DND-41 (cell line): Measurements from ENCODE around the gene IMPDH1.

Source experiments
- CTCF ChIP-seq: IDR thresholded peaks from 2 replicates; pipeline ENCODE4 v1.5.1; 2012; ENCODE audit warnings: borderline replicate concordance, low read length, moderate library complexity, mild to moderate bottlenecking; ENCODE audit not compliant: poor library complexity, severe bottlenecking; ENCODE audit errors: extremely low read depth
- EZH2 ChIP-seq: IDR thresholded peaks from 3 replicates; pipeline ENCODE4 v1.6.1; 2012; ENCODE audit warnings: borderline replicate concordance, low read depth, mild to moderate bottlenecking, moderate library complexity, low read length, inconsistent platforms; ENCODE audit not compliant: severe bottlenecking

- no peak for TF ChIP-seq CTCF
- no peak for TF ChIP-seq EZH2
Measured at GRCh38 chr7:128458956-128459355, 49.2 kb upstream of the IMPDH1 start.
